DOHH2 (cell line): ENCODE results near the gene MLLT10.

Experiments used
- EZH2phosphoT487 ChIP-seq: fragments of 200-600 bp; sonication (generic); IDR thresholded peaks from 2 replicates; pipeline ENCODE4 v1.6.1; 2017; ENCODE audit warnings: borderline replicate concordance, mild to moderate bottlenecking, antibody characterized with exemption, low read length, moderate library complexity, mixed read lengths
- TF ChIP-seq, protein P1 (sequence below): fragments of 200-600 bp; sonication (generic); IDR thresholded peaks from one replicate; pipeline ENCODE4 v1.5.1; 2014; ENCODE audit warnings: antibody characterized with exemption, mild to moderate bottlenecking, low read depth, low read length; ENCODE audit not compliant: poor library complexity, severe bottlenecking

DNA sequence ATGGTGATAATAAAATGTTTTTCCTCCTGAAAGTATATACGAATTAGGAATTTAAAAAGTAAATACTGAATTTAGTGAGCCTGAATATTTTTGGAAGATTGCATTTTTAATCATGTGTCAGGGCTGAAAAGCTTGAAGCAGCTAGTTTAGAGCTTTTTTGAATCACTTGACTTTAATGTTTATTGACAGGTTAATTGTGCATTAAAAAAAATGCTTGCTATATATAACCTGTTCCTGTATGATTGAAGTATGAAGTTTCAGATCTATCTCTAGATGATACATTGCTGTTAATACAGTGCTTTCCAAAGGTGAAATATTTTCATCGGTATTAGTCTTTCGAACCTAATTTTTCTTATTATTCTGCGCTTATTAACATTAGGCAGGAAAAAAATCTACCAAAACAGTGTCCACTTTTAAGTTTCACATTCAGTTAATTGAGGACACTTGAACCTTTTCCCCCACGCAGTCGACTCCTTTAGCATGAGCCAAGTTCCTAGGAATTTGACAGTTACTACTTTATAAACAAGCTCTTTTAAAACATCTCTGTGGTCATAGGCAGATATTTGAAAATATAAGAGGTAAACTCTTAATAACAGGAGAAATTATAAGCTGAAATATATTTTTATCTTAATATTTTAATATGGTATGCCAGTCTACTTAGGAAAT lies 187.1 kb downstream of the MLLT10 start:
- TF ChIP-seq, protein P1, sequence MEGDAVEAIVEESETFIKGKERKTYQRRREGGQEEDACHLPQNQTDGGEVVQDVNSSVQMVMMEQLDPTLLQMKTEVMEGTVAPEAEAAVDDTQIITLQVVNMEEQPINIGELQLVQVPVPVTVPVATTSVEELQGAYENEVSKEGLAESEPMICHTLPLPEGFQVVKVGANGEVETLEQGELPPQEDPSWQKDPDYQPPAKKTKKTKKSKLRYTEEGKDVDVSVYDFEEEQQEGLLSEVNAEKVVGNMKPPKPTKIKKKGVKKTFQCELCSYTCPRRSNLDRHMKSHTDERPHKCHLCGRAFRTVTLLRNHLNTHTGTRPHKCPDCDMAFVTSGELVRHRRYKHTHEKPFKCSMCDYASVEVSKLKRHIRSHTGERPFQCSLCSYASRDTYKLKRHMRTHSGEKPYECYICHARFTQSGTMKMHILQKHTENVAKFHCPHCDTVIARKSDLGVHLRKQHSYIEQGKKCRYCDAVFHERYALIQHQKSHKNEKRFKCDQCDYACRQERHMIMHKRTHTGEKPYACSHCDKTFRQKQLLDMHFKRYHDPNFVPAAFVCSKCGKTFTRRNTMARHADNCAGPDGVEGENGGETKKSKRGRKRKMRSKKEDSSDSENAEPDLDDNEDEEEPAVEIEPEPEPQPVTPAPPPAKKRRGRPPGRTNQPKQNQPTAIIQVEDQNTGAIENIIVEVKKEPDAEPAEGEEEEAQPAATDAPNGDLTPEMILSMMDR = no peak
- TF ChIP-seq EZH2phosphoT487 = no peak
